ENCODE data around the gene APBB3.

Gene APBB3

GRCh38 chr5:140565024-140565779 lies 804 bp upstream of the APBB3 start:
- Histone ChIP-seq H3K27ac (ENCODE audit: low read length) (peak overlapping the region; percentile 72), H3K27me3 (ENCODE audit: insufficient read depth, low read length) (no peaks in the 10 kb centered on the region), H3K4me1 (ENCODE audit: insufficient read depth, low read length) (peaks cover 3% of the 10 kb centered on the region; the same call in 1 of the 2 replicates), H3K9ac (ENCODE audit: low read depth, low read length) (peak overlapping the region; percentile 96), H3K36me3 (ENCODE audit: insufficient read depth, low read depth, low read length) (peaks cover 28% of the 10 kb centered on the region), H3K4me3 (ENCODE audit: low read length) (peak overlapping the region; percentile 98), H3K9me3 (ENCODE audit: insufficient read depth, low read depth, low read length) (no peaks in the 10 kb centered on the region)

DNA sequence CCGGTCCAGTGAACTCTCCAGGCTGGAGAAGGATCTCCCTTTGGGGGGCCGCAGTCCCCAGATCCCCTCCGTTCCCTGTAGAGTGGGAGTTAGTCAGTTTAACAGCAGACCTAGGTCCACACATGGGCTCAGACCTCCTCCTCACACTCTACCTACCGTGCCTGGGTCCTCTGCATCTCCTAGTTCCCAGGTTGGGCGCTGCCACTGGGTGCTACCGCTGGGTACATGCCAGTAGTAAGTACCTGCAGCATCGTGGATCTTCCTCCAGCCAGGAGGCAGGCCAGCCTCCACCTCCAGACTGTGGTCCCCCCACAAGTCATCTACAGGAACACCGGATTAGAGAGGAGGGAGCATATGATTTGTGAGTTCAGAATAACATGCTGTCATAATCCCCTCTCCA lies 802 bp downstream of the APBB3 start:
- H3K4me3 ChIP-seq (ENCODE audit: low read length), result peak overlapping the region; percentile 98
- no peaks in the 10 kb centered on the region for H3K27me3 ChIP-seq (ENCODE audit: insufficient read depth, low read length)
- no peak overlapping the region for H3K27ac ChIP-seq (ENCODE audit: low read length)
- no peaks in the 10 kb centered on the region for H3K9me3 ChIP-seq (ENCODE audit: insufficient read depth, low read depth, low read length)
- peak overlapping the region; percentile 96; the same call in 1 of the 2 replicates for H3K9ac ChIP-seq (ENCODE audit: low read depth, low read length)
- H3K36me3 ChIP-seq (ENCODE audit: insufficient read depth, low read depth, low read length), result peaks cover 28% of the 10 kb centered on the region
- H3K4me1 ChIP-seq (ENCODE audit: insufficient read depth, low read length), result peaks cover 3% of the 10 kb centered on the region; the same call in 1 of the 2 replicates

GRCh38 chr5:140561753-140562523 lies 2.5 kb downstream of the APBB3 start:
- H3K4me1 ChIP-seq (ENCODE audit: insufficient read depth, low read length), result peaks cover 8% of the 10 kb centered on the region; the same call in 1 of the 2 replicates
- no peak overlapping the region for H3K27ac ChIP-seq (ENCODE audit: low read length)
- no peaks in the 10 kb centered on the region for H3K27me3 ChIP-seq (ENCODE audit: insufficient read depth, low read length)
- no peaks in the 10 kb centered on the region for H3K9me3 ChIP-seq (ENCODE audit: insufficient read depth, low read depth, low read length)
- no peak overlapping the region for H3K4me3 ChIP-seq (ENCODE audit: low read length)
- H3K36me3 ChIP-seq (ENCODE audit: insufficient read depth, low read depth, low read length), result peaks cover 11% of the 10 kb centered on the region
- H3K9ac ChIP-seq (ENCODE audit: low read depth, low read length), result no peak overlapping the region

DNA sequence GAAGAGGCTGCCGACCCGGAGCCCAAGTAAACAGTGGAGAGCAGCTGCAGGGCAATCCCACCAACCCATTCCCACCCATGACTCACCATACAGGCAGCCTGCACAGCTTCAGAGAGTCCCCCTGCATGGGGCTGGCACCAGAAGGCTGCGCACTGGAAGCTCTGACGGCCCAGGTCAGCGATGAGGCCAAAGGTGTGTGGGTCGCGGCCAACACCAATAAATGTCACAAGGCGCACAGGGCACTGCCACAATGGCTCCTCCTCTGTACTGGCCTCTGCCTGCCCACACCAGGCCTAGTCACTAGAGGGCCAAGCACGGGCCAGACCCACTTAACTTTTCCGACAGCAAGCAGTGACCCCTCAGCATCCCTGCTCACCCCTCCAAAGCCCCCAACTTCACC lies 4.2 kb downstream of the APBB3 start:
- H3K27me3 ChIP-seq (ENCODE audit: insufficient read depth, low read length), result no peaks in the 10 kb centered on the region
- no peaks in the 10 kb centered on the region for H3K9me3 ChIP-seq (ENCODE audit: insufficient read depth, low read depth, low read length)
- no peaks in the 10 kb centered on the region for H3K36me3 ChIP-seq (ENCODE audit: insufficient read depth, low read depth, low read length)
- no peak overlapping the region for H3K27ac ChIP-seq (ENCODE audit: low read length)
- no peak overlapping the region for H3K9ac ChIP-seq (ENCODE audit: low read depth, low read length)
- H3K4me3 ChIP-seq (ENCODE audit: low read length), result no peak overlapping the region
- H3K4me1 ChIP-seq (ENCODE audit: insufficient read depth, low read length), result peaks cover 11% of the 10 kb centered on the region

DNA sequence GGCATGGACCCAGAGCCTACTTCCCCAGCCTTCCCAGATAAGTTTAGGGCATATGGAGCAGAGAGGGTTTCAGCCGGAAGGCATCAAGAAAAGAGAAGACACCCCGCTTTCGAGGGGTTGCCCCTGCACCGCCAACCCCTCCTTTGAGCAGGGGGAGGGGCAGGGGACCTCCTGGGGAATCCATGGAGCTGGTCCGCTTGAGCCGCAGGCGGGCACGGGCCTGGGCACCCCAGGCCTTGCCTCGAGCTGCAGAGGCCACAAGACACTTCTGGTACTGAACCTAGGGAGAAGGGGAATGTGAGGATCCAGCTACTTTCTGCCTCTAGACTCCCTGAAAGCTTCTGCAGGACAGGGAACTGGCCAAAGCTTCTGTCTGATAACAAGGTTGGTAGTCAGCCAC lies 5.9 kb downstream of the APBB3 start:
- no peaks in the 10 kb centered on the region for H3K9me3 ChIP-seq (ENCODE audit: insufficient read depth, low read depth, low read length)
- H3K27me3 ChIP-seq (ENCODE audit: insufficient read depth, low read length), result no peaks in the 10 kb centered on the region
- no peak overlapping the region for H3K27ac ChIP-seq (ENCODE audit: low read length)
- no peak overlapping the region for H3K9ac ChIP-seq (ENCODE audit: low read depth, low read length)
- peaks cover 13% of the 10 kb centered on the region for H3K36me3 ChIP-seq (ENCODE audit: insufficient read depth, low read depth, low read length)
- H3K4me3 ChIP-seq (ENCODE audit: low read length), result no peak overlapping the region
- H3K4me1 ChIP-seq (ENCODE audit: insufficient read depth, low read length), result peaks cover 11% of the 10 kb centered on the region

DNA sequence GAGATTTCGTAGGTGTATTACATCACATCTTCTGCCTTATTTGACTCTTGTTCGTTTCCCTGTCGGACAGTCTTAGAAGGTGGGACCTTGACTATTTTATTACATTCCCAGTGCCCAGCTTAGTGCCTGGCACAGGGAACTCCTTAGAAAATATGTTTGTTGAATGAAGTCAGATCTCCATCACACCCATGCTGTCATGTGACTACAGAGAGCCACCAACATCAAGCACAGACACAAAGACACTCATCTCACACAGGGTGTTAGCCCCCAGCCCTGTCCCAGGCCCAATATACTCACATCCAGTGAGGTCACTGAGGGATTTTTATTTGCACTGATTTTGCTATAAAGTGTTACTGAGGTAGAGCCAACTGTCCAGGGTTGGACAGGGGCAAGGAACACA lies 6.4 kb downstream of the APBB3 start:
- Histone ChIP-seq H3K36me3 (ENCODE audit: insufficient read depth, low read depth, low read length) (peaks cover 19% of the 10 kb centered on the region), H3K9me3 (ENCODE audit: insufficient read depth, low read depth, low read length) (no peaks in the 10 kb centered on the region), H3K27ac (ENCODE audit: low read length) (peak overlapping the region; percentile 78), H3K27me3 (ENCODE audit: insufficient read depth, low read length) (no peaks in the 10 kb centered on the region), H3K9ac (ENCODE audit: low read depth, low read length) (peak overlapping the region; percentile 93; the same call in 1 of the 2 replicates), H3K4me3 (ENCODE audit: low read length) (peak overlapping the region; percentile 76), H3K4me1 (ENCODE audit: insufficient read depth, low read length) (peaks cover 11% of the 10 kb centered on the region)

DNA sequence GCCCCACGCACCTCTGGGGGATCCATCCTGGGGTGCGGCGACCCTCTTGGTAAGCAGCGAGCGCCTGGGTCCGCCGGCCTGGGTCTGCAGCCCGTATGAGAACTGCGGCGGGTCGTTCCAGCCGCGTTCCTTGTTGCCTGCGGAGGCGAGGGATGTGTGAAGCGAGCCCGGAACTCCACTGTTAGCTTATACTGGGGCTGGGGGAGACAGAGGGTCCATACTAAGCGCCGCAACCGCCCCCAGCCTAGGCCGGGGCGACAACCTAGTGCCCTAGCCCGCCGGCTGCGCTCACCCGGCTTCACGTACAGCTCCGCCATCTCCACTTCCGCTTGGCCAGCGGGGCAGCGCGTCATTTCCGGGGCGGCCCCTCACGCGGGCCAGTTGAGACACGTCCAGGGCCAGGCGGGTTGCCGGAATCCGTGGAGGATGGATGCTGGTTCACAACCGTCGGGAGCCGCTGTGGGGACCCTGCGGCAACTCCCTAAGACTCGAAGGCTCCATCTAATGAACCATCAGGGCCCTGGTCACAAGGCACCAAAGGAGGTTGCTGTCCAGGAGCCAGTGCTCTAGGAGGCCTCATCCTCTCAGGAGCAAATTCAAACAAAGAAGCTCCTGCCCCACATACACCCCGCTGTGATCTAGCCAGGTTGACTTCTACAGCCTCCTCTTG lies 7.1 kb downstream of the APBB3 start, which contains the start of gene SRA1:
TSS of gene SRA1 (minus strand) at position 338 of the 670 bp plus-strand sequence. CDS start at position 317, 21 bp downstream.
- Histone ChIP-seq H3K4me3 (ENCODE audit: low read length) (peak within 1 kb of the TSS; percentile 76), H3K9me3 (ENCODE audit: insufficient read depth, low read depth, low read length) (no peaks in the 10 kb centered on the region), H3K27me3 (ENCODE audit: insufficient read depth, low read length) (no peaks in the 10 kb centered on the region), H3K4me1 (ENCODE audit: insufficient read depth, low read length) (peaks cover 11% of the 10 kb centered on the region), H3K36me3 (ENCODE audit: insufficient read depth, low read depth, low read length) (peaks cover 23% of the 10 kb centered on the region), H3K27ac (ENCODE audit: low read length) (peak within 1 kb of the TSS; percentile 78), H3K9ac (ENCODE audit: low read depth, low read length) (peak within 1 kb of the TSS; percentile 93)

- no peak overlapping the region for H3K27ac ChIP-seq (ENCODE audit: low read length)
- H3K36me3 ChIP-seq (ENCODE audit: insufficient read depth, low read depth, low read length), result peaks cover 31% of the 10 kb centered on the region
- peak overlapping the region; percentile 93 for H3K9ac ChIP-seq (ENCODE audit: low read depth, low read length)
- H3K27me3 ChIP-seq (ENCODE audit: insufficient read depth, low read length), result no peaks in the 10 kb centered on the region
- no peaks in the 10 kb centered on the region for H3K9me3 ChIP-seq (ENCODE audit: insufficient read depth, low read depth, low read length)
- H3K4me3 ChIP-seq (ENCODE audit: low read length), result peak overlapping the region; percentile 76
- peaks cover 11% of the 10 kb centered on the region for H3K4me1 ChIP-seq (ENCODE audit: insufficient read depth, low read length)
Measured at GRCh38 chr5:140556438-140556837, 8.0 kb downstream of the APBB3 start.

DNA sequence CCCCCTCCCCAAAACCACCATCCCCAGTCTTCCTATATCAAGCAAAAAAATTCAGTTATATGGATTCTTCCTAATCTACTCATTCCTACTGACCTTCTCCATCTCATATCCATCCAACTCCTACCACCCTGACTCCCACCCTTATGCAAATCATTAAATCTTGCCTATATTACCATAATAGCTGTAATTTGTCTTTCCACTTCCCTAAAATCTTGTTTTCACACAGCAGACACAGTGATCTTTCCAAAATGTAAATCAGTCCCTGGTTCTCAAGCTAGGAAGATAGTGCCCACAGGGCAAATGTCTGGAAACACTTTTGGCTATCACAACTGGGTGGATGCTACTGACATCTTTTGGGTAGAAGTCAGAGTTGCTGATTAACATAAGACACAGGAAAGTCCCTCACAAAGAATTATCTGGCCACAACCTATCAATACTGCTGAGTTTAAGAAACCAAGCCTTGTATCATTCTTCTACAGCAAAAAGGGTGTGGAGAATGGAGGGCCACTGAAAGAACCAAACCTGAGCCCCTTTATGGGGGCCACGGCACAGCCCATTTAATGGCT lies 8.6 kb downstream of the APBB3 start:
- Histone ChIP-seq H3K27me3 (ENCODE audit: insufficient read depth, low read length) (no peaks in the 10 kb centered on the region), H3K4me1 (ENCODE audit: insufficient read depth, low read length) (peaks cover 11% of the 10 kb centered on the region), H3K4me3 (ENCODE audit: low read length) (peak overlapping the region; percentile 76), H3K9ac (ENCODE audit: low read depth, low read length) (peak overlapping the region; percentile 93; the same call in 1 of the 2 replicates), H3K9me3 (ENCODE audit: insufficient read depth, low read depth, low read length) (no peaks in the 10 kb centered on the region), H3K27ac (ENCODE audit: low read length) (no peak overlapping the region), H3K36me3 (ENCODE audit: insufficient read depth, low read depth, low read length) (peaks cover 37% of the 10 kb centered on the region)

DNA sequence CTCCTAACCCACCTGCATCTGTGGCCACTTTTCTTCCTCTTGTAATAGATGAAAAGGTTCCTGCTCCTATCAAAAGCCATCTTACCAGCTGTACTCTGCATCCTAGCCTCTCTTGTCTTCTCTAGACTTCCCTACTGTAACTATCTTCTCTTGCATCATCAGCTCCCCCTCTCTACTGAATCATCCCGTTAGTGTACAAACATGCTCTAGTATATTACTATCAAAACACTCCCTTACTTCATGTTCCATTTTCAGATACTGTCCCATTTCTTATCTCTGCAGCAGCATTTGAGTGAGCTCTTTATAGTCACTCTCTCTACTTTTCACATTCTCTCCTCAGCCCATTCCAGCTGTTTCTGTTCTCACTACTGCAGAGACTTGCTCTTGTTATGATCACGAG lies 9.9 kb downstream of the APBB3 start:
- Histone ChIP-seq H3K27me3 (ENCODE audit: insufficient read depth, low read length) (no peaks in the 10 kb centered on the region), H3K9me3 (ENCODE audit: insufficient read depth, low read depth, low read length) (no peaks in the 10 kb centered on the region), H3K4me3 (ENCODE audit: low read length) (no peak overlapping the region), H3K27ac (ENCODE audit: low read length) (no peak overlapping the region), H3K36me3 (ENCODE audit: insufficient read depth, low read depth, low read length) (peaks cover 51% of the 10 kb centered on the region), H3K9ac (ENCODE audit: low read depth, low read length) (no peak overlapping the region), H3K4me1 (ENCODE audit: insufficient read depth, low read length) (peaks cover 11% of the 10 kb centered on the region)

GRCh38 chr5:140553657-140554056 lies 10.7 kb downstream of the APBB3 start:
- no peaks in the 10 kb centered on the region for H3K9me3 ChIP-seq (ENCODE audit: insufficient read depth, low read depth, low read length)
- H3K9ac ChIP-seq (ENCODE audit: low read depth, low read length), result no peak overlapping the region
- H3K4me3 ChIP-seq (ENCODE audit: low read length), result no peak overlapping the region
- H3K27me3 ChIP-seq (ENCODE audit: insufficient read depth, low read length), result no peaks in the 10 kb centered on the region
- H3K36me3 ChIP-seq (ENCODE audit: insufficient read depth, low read depth, low read length), result peaks cover 59% of the 10 kb centered on the region
- H3K27ac ChIP-seq (ENCODE audit: low read length), result no peak overlapping the region
- H3K4me1 ChIP-seq (ENCODE audit: insufficient read depth, low read length), result peaks cover 12% of the 10 kb centered on the region

Data from iPS-20b (cell line).